Measurements from ENCODE around the gene CARMIL3.
"Not testable (repeated sequence)": the region's sequence is repeated elsewhere in the genome, so short reads cannot be mapped to it uniquely, and the experiment has no call there.

CARMIL3 gene

DNA sequence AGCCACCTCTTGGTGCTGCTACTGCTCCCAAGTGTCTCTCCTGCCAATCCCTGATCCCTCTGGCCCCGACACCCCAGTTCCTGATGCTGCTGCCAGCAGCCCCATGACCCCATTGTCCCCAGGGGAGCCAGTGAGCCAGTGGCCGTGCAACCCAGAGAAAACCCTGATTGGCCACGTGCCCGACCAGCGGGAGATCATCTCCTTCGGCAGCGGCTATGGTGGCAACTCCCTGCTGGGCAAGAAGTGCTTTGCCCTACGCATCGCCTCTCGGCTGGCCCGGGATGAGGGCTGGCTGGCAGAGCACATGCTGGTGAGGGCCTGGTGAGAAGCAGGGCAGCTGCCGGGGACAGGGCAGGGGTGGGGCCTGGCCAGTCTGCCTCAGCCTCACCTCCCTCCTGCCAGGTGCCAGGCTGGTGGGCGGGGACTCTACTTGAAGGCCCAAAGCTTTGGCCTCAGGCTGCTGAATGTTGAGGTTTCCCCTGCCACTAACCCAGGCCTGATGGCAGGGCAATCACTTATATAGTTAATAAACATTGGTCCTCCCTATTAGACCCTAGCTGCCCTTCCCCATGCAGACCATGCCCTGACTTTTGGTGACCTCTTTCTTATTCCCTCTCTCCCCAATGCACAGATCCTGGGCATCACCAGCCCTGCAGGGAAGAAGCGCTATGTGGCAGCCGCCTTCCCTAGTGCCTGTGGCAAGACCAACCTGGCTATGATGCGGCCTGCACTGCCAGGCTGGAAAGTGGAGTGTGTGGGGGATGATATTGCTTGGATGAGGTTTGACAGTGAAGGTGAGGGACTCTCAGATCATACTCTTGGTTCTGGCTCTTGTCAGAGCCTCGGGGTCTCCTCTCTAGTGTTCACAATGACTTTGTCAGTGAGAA lies 47.4 kb downstream of the CARMIL3 start:
- no peak for DNase-seq

- DNase-seq, result no peak
Observed at GRCh38 chr14:24100197-24100981, 48.6 kb downstream of the CARMIL3 start.

- no peak for DNase-seq
Observed at GRCh38 chr14:24100982-24101494, 49.2 kb downstream of the CARMIL3 start.

GRCh38 chr14:24102357-24103048 lies 50.7 kb downstream of the CARMIL3 start:
- DNase-seq, result no peak

DNA sequence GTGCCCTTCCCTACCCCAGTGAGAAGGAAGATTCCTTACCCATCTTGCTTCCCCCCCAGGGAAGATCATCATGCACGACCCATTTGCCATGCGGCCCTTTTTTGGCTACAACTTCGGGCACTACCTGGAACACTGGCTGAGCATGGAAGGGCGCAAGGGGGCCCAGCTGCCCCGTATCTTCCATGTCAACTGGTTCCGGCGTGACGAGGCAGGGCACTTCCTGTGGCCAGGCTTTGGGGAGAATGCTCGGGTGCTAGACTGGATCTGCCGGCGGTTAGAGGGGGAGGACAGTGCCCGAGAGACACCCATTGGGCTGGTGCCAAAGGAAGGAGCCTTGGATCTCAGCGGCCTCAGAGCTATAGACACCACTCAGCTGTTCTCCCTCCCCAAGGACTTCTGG lies 51.6 kb downstream of the CARMIL3 start:
- DNase-seq, result no peak

GRCh38 chr14:24105609-24106239 lies 53.9 kb downstream of the CARMIL3 start:
- not testable (repeated sequence) for DNase-seq

GRCh38 chr14:24106672-24107271 lies 55.0 kb downstream of the CARMIL3 start:
- no peak for DNase-seq

DNA sequence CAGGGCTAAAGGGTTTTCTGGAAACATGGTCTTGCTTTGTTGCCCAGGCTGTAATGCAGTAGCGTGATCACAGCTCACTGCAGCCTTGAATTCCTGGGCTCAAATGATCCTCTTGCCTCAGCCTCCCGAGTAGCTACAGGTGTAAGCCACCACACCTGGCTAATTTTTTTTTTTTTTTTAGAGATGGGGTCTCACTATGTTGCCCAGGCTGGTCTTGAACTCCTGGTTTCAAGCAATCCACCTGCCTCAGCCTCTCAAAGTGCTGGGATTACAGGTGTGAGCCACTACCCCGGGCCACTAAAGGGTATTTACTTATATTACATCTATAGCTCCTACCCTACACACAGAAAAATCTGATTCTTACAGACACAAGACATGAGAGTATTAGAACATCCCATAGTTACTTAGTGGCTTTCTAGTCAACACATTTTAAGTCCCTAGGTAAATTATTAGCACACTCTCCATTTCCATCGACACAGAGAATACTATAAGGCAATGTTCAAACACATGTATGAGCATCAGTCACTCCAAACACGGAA lies 56.6 kb downstream of the CARMIL3 start:
- DNase-seq, result no peak

DNA sequence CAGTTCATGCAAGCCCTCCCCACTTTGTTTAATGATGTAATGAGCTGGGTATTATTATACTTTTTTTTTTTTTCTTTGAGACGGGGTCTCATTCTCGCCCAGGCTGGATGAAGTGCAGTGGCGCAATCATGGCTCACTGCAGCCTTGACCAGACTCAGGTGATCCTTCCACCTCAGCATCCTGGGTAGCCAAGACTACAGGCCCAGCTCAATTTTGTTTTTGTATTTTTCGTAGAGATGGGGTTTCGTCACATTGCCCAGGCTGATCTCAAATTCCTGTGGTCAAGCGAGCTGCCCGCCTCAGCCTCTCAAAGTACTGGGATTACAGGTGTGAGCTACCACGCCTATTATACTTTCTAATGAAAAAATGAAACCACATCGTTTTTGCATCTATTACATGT lies 58.3 kb downstream of the CARMIL3 start:
- no peak for DNase-seq

DNA sequence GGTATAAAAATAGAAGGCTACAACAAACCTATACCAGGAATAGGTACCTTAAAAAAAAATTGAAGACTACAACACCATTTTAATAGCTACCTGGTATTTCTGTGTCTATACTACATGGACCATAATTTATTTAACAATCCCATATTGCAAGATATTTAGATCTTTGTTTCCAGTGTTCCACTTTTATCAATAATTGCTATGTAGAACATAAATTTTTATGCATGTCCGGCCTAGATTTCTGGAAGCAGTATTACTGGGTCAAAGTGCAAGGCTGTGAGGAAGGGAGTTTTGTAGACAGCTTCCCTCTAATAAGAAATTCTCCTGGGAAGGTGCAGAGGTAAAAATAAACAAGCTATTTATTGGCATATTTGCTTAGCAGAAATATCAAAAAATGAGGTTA lies 58.7 kb downstream of the CARMIL3 start:
- DNase-seq, result no peak

DNA sequence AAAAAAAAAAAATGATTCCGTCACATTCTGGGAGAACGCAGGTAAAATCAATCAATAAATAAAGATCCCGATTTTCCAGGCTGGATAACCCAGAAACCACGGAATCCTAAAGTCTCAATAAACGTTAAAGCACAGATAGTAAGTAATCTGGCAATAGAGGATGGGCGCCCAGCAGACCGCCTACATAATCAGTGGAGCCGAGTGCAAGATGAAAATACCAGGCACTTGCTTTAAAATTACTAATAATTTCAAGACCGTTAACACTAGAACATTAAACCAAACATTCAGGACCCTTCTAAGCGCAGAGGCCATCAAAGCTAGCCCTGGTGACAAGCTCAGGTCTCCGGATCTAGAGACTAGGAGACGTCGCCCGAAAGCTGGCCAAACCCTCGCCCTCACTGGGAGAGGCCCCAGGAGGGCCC lies 61.6 kb downstream of the CARMIL3 start:
- DNase-seq, result no peak

DNA sequence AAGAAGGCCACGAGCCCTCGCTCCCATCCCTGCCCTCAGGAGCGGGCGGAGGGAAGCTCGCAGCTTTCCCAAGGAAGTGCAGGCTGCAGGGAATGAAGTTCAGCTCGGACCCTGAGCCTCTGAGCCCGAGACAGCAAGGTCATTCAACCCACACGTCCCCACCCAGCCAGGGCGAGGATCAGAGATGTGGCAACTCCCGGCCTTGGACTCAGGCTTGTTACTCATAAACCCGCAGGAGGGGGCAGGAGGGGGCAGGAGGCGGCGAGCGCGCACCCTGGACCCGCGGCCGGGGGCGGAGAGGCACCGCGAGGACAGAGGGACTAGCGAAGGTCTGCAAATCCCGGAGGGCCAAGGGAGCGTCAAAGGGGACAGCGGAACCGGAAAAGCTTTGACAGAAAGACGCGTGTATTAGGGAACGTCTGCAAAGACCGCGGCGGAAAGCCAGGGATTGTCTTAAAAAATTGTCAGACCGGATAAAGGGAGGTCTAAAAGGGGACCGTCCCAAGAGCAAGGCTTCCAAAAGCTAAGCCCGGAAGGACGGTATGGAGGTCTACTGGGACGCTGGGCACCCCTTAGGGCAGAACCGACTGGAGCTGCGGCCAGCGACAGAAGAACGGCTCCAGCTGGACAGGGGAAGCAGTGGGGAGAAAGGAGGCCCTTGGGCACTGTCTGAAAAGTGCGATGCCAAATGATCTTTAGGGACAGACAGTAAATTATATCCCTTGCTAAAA lies 62.2 kb downstream of the CARMIL3 start:
- peak; percentile 41 to 65 (median 59) for DNase-seq

DNA sequence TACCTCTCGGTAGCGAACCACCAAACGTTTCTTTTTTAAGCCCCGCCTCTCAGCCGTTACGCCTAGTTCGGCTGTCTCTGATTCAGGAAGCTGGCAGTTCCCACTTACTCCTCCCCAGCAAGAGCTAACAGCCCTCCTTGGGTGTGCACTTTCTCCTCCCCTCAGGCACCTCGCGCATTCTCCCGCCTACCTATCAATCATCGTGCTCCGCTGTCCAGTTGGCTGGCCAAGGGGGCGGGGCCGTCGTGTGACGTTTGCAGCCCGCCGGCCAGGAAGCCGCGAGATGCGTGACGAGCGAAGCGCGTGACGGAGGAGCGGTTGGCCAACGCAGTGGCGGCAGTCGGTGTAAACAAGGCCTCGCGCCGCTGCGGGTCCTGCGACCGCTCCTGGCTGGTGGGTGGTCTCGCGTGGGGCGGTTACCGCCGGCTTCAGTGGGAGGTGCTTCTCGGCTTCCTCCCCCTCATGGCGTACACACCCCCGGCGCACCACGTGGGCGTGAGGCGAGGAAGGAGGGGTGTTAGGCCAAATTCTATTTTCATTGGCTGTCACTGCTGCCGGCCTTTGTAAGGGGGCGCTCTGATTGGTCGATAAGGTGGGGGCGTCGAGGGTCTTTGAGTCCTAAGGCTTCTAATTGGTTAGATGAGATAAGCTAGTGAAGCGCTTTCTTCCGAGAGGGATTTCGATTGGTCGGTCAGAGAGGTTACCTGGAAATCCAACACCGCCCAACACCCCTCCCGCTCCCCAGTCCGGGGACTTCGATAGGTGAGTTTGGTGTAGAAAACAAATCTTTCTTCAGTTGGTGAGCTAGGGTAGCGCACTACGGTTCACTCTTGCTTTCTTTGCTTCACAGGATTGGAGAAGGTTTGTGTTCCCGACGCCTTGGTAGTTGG lies 63.0 kb downstream of the CARMIL3 start, which contains the start of the genes DCAF11 and NRL:
Gene DCAF11 (plus strand): TSS at position 246 of the 890 bp plus-strand sequence. CDS start 818 bp downstream, outside the sequence.
Gene NRL (minus strand): TSS at position 418 of the 890 bp plus-strand sequence. CDS start 32,101 bp downstream, outside the sequence.
- DNase-seq, result peak; percentile 96 to 97 (median 97)

DNA sequence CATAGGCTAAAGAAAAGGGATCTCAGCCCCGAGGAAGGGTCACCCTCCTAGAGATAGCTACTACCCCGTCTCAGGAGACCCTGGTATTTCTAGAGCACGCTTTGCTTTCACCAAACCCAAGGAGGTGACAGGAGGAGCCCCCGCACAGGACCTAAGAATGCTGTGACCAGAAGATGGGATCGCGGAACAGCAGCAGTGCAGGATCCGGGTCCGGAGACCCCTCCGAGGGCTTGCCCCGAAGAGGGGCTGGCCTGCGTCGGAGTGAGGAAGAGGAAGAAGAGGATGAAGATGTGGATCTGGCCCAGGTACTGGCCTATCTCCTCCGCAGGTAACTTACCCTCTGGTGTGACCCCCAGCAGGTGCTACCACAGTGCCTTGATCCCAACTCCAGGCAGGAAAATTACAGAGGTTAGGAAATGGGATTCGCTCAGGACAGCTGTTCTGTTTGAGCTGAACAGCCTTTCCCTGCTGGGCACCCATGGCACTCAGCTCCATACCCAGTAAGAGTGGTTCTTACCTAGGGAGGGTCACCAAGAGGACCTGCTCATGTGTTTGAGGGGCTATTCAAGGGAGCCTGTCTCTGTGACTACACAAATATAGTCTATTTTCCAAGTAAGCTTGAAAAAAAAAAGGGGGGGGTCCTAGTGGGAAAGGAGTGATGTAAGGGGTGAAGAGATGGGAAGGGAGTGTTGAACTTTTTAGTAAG lies 63.8 kb downstream of the CARMIL3 start:
- no peak for DNase-seq

DNA sequence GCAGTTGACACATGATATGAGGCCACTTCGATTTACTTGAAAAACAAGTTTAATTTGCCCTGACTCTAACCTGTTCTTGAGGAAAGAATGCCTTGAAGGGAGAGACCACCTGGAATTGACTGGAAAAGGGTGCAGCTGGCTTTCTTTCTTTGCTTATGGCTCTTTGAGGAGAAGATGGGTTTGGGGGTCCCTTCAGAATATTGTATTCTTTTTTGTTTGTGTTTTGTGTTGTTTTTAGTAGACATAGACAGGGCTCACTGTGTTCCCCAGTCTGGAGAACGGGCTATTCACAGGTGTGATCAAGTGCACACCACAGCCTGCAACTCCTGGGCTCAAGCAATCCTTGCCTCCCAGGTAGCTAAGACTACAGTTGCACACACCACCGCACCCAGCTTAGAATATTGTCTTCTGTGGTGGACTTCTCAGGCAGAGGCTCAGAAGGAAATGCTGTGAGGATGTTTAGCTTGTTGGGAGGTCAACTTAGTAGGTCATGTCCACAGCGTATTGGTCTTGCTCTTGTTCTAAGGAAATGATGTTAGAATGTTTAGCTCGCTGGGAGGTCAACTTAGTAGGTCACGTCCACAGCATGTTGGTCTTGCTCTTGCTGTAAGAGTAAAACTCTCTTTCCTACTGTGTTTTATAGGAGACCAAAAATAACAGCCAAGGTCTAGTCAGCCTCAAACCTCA lies 64.5 kb downstream of the CARMIL3 start:
- no peak for DNase-seq

DNA sequence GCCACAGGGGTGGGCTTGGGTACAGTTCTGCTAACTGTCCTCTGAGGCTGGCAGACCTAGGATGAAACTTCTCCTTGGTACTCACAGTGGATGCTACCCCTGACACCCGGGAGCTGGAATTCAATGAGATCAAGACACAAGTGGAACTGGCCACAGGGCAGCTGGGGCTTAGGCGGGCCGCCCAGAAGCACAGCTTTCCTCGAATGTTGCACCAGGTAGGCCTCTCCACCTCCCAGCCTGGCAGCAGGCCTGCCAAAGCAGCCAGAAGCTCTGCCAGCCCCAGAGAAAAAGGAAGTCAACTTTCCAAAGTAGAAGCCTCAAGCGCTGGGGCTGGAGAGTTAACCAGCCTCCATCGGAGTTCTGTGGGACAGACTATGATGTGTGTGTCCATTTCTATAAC lies 65.4 kb downstream of the CARMIL3 start:
- no peak for DNase-seq

All from activated CD4-positive, CD25-positive, alpha-beta regulatory T cell (primary cell).